HG03520 (cell line): Measurements from ENCODE around the gene ZNF691.

Source experiments
- ATAC-seq: cut with Tn5 transposase; IDR thresholded peaks from one replicate; pipeline ENCODE4 v1.9.1; 2021; ENCODE audit warnings: mild to moderate bottlenecking, moderate library complexity; ENCODE audit not compliant: unreplicated experiment

Gene ZNF691

DNA sequence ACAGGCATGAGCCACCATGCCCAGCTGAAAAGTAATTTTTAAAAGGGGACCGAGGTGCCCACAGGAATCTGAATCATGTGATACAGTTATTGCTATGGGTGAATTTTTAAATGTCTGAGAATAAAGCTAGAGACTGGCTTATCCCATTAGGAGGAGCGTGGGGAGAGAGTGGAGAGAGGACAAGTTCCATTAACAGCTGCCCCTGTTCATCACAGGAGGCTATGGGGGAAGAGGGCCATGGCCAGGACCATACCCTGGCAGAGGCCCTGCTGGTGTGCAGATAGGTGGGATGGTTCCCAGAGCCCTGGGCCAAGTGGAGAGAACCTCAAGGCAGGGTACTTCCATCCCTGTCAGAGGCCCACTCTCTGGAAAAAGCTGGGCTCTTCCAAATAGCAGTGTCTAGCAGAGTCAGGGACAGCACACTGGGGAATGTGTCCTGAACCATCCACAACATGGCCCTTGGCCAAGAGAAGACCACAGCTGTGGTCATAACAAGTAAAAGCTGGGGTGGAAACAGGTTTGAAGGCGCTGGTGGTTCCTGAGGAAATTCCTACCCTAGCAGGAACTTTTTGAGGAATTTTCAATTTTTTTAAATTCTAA is 13.7 kb upstream of the ZNF691 start:
- ATAC-seq: no peak

- ATAC-seq: no peak
Measured at GRCh38 chr1:42833981-42834380, 12.4 kb upstream of the ZNF691 start.

DNA sequence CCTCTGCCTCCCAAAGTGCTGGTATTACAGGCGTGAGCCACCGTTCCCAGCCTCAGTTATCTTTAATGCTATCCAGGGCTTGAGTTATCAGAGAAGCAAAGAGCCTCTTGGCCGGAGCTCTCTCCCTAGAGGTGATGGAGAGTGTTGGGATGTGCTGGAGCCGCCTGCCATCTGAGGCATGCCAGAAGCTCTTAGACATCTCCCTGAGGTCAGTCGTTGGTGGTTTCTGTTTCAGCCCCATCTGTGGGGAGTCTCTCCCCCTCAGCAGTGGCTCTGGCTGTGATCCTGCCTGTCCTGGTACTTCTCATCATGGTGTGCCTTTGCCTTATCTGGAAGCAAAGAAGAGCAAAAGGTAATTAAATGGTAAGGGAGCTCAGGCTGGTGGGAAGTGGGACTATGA is 11.6 kb upstream of the ZNF691 start:
- no peak for ATAC-seq

GRCh38 chr1:42835422-42835821 is 11.0 kb upstream of the ZNF691 start:
- no peak for ATAC-seq

- no peak for ATAC-seq
Measured at GRCh38 chr1:42837709-42838108, 8.7 kb upstream of the ZNF691 start.

- no peak for ATAC-seq
Measured at GRCh38 chr1:42838482-42839190, 7.8 kb upstream of the ZNF691 start.

DNA sequence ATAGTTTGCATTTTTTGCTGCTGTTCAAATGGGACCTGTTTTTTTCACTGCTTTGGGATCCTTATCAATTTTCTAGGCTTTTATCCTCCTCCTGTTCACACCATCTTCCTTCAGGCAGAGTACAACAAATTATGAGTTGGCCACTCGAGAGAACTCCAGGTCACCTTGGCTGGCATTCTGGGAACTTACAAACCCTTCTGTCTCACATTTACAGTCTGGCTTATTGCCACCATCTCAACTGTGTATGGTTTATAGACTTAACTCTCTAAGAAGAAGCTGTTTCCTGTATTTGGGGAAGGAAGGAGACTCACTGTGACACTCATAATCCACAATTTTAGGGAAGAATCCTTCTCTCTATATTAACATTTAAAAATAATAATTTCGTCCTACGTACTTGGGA is 5.4 kb upstream of the ZNF691 start:
- ATAC-seq: no peak

- no peak for ATAC-seq
Measured at GRCh38 chr1:42841440-42842147, 4.8 kb upstream of the ZNF691 start.

- no peak for ATAC-seq
Measured at GRCh38 chr1:42844592-42845140, 1.7 kb upstream of the ZNF691 start.

DNA sequence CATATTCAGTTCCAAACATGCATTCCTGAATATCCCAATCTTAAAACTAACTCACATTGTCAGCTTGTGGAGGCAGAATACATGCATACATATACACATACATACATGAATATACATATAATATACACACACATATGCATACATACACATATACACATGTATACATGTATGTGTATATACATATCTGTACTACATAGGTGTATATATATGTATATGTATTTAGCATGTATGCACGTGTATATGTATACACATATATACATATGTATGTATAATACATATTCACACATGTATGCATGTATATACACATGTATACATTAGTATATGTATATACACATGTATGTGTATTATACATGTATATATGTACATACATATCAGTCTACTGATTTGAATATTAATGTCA is 1.2 kb upstream of the ZNF691 start:
- ATAC-seq: no peak

GRCh38 chr1:42845866-42846256 is 552 bp upstream of the ZNF691 start:
- ATAC-seq: no peak

- no peak for ATAC-seq
Measured at GRCh38 chr1:42847111-42847595, 740 bp downstream of the ZNF691 start.

- ATAC-seq: no peak
Measured at GRCh38 chr1:42847721-42848460, 1.5 kb downstream of the ZNF691 start.

DNA sequence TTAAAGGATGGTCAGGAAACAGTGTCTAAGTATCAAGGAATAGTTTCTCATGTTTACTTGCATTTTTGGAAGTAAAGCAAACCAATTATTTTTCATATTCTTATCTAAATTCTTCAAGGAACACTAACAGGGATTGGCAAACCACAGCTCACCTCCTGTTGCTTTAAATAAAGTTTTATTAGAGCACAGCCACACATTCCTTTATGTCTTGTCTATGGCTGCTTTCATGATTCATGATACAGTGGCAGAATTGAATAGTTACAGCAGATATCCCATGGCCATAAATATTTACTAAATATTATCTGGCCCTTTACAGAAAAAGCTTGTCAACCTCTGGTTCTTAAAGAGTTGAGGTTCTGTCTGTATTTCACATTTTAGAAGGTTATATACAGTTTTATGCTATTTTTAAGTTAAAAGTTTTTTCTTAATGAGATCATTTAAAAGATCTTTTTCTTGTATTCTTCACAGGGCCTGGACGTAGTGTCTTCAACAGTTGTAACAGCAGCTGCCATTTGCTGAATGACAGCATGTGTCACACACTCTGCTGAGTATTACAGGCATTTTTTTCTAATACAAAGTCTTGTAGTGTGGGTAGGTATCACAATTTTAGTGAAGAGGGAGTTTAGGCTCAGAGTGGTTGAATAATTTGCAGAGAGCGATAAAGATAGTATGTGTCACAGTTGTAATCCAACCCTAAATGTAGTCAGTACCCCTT is 2.6 kb downstream of the ZNF691 start:
- no peak for ATAC-seq

DNA sequence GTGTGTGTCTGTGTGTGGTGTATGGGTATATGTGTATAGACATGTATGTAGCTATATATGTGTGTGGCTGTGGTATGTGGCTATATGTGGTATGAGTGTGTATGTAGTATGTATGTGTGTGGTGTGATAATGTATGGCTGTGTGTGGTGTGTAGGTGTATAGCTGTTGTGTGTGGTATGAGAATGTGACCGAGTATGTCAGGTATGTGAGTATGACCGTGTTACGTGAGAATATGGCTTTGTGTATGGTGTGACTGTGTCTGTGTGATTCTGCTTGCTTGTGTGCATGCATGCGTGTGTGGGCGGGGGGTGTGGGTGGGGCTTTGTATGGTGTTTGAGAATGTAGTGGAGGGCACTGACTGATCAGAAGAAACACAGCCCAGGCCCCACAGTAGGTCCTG is 3.5 kb downstream of the ZNF691 start:
- no peak for ATAC-seq

DNA sequence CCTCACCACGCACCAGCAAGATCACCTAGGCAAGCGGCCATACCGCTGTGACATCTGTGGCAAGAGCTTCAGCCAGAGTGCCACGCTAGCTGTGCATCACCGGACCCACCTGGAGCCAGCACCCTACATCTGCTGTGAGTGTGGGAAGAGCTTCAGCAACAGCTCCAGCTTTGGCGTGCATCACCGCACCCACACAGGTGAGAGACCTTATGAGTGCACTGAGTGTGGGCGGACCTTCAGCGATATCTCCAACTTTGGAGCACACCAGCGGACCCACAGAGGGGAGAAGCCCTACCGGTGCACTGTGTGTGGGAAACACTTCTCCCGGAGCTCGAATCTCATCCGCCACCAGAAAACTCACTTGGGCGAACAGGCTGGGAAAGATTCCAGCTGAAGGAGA is 5.0 kb downstream of the ZNF691 start:
- no peak for ATAC-seq

- no peak for ATAC-seq
Measured at GRCh38 chr1:42851960-42852607, 5.7 kb downstream of the ZNF691 start.

DNA sequence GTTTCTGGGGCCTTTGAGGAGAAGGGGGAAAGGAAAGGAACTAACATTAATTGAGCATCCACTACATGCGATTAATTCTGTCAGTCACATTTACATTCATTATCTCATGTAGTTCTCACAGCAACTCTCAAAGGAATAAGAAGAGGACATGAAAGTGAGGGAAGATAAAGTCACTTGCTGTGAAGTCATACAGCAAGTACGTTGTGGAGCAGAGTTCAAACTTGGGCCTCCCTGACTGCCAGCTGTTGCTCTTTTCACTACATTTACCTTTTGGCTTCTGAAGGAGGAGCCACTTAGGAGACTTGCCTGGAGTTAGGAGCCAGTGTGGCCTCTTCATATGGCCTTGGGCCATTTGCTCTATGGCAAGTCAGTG is 6.2 kb downstream of the ZNF691 start:
- no peak for ATAC-seq

DNA sequence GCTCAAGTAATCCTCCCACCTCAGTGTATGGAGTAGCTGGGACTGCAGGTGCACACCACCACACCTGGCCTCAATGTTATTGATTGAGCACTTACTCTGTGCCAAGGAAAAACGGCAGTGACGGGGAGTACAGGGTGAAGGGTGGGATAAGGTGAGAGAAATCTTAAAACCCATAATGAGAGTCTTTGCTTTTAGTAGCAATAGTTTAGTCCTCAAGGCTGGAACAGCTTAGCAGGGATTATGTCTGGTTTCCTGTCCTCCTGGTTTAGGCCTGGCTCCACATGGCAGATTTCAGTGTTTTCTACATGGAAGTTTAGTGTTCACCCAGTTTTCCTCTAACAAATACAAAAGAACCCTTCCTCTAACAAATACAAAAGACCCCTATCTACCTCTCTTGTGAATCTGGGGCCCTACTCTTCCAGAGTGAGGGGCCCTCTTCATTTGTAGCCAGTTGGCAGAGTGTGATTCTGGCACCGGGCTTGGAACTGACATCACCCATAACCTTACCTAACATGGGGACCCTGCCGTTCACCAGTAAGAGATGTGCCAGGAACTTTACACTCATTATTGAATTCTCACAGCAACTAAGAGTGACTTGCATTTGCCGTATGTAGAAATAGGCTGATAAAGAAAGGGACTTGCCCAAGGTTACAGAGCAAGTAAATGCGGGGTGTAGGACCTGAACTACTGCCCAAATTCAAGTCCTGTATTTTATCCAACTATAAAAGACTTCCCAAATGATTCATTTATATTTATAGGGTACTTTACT is 6.9 kb downstream of the ZNF691 start:
- no peak for ATAC-seq
